Measurements from ENCODE around the gene EPB41L2. TPM values are rescaled to one million over a fixed set of nuclear protein-coding genes. Genes with fewer than 3 reads are reported as not detected.

Gene EPB41L2
- total RNA-seq, 1 donor: 47.4 TPM

DNA sequence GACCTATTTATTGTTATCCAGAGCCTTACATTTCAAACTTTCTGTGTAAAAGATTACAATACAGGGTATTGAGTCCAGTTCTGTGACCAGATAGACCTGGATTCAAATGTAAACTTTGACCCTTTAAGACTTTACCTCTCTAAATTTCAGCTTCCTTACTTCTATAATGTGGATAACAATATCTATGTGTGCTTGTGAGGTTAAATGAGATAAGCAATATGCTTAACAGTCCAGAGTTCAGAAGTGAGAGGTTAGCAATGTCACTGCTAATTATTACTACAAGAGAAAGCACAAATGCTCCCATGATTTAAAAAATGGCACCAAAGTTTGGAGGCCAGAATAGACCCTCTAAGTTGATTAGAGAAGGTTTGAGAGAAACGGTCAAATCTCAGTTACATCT lies 27.5 kb downstream of the EPB41L2 start:
- no peak for DNase-seq (ENCODE audit: insufficient read length, low spot score, missing footprints)
- Histone ChIP-seq H3K4me3 (ENCODE audit: insufficient read depth, low read length) (no peak overlapping the region), H3K9me3 (ENCODE audit: low read depth, low read length) (no peaks in the 10 kb centered on the region), H3K79me2 (ENCODE audit: insufficient read depth, low read length) (peaks cover 67% of the 10 kb centered on the region), H2AFZ (ENCODE audit: low read length) (no peak overlapping the region), H3K36me3 (ENCODE audit: insufficient read depth, low read length) (no peaks in the 10 kb centered on the region), H4K20me1 (ENCODE audit: insufficient read depth, low read length) (no peaks in the 10 kb centered on the region), H3K4me2 (ENCODE audit: insufficient read depth, low read length) (no peak overlapping the region), H3K27me3 (ENCODE audit: insufficient read depth, low read length) (no peaks in the 10 kb centered on the region), H3K4me1 (ENCODE audit: insufficient read depth, low read length) (peaks cover 17% of the 10 kb centered on the region), H3K27ac (ENCODE audit: low read depth, low read length) (no peak overlapping the region)
- TF ChIP-seq, protein P1, sequence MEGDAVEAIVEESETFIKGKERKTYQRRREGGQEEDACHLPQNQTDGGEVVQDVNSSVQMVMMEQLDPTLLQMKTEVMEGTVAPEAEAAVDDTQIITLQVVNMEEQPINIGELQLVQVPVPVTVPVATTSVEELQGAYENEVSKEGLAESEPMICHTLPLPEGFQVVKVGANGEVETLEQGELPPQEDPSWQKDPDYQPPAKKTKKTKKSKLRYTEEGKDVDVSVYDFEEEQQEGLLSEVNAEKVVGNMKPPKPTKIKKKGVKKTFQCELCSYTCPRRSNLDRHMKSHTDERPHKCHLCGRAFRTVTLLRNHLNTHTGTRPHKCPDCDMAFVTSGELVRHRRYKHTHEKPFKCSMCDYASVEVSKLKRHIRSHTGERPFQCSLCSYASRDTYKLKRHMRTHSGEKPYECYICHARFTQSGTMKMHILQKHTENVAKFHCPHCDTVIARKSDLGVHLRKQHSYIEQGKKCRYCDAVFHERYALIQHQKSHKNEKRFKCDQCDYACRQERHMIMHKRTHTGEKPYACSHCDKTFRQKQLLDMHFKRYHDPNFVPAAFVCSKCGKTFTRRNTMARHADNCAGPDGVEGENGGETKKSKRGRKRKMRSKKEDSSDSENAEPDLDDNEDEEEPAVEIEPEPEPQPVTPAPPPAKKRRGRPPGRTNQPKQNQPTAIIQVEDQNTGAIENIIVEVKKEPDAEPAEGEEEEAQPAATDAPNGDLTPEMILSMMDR (IDR thresholded peaks at IDR 0.05; ENCODE audit: extremely low read depth, low read depth, low read length): no peak

DNA sequence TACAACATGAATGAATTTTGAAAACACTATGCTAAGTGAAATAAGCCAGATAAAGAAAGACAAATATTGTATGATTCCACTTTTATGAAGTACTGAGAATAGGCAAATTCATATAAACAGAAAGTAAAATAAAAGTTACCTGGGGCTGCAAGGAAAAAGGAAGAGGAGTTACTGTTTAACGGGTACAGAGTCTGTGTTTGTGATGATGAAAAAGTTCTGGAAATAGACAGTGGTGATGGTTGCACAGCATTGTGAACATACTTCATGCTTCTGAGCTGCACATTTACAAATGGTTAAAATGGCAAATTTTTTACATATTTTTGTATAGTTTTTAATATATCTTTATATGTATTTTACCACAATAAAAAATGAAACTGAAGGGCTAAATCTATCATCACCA lies 29.4 kb downstream of the EPB41L2 start:
- H3K4me3 ChIP-seq (ENCODE audit: insufficient read depth, low read length): no peak overlapping the region
- no peak overlapping the region for H3K27ac ChIP-seq (ENCODE audit: low read depth, low read length)
- peaks cover 5% of the 10 kb centered on the region for H4K20me1 ChIP-seq (ENCODE audit: insufficient read depth, low read length)
- no peaks in the 10 kb centered on the region for H3K9me3 ChIP-seq (ENCODE audit: low read depth, low read length)
- H3K27me3 ChIP-seq (ENCODE audit: insufficient read depth, low read length): no peaks in the 10 kb centered on the region
- peaks cover 66% of the 10 kb centered on the region for H3K79me2 ChIP-seq (ENCODE audit: insufficient read depth, low read length)
- no peaks in the 10 kb centered on the region for H3K36me3 ChIP-seq (ENCODE audit: insufficient read depth, low read length)
- H2AFZ ChIP-seq (ENCODE audit: low read length): no peak overlapping the region
- no peak overlapping the region for H3K4me2 ChIP-seq (ENCODE audit: insufficient read depth, low read length)
- peaks cover 19% of the 10 kb centered on the region for H3K4me1 ChIP-seq (ENCODE audit: insufficient read depth, low read length)
- TF ChIP-seq, protein P1 (IDR thresholded peaks at IDR 0.05; ENCODE audit: extremely low read depth, low read depth, low read length): no peak
- no peak for DNase-seq (ENCODE audit: insufficient read length, low spot score, missing footprints)

DNA sequence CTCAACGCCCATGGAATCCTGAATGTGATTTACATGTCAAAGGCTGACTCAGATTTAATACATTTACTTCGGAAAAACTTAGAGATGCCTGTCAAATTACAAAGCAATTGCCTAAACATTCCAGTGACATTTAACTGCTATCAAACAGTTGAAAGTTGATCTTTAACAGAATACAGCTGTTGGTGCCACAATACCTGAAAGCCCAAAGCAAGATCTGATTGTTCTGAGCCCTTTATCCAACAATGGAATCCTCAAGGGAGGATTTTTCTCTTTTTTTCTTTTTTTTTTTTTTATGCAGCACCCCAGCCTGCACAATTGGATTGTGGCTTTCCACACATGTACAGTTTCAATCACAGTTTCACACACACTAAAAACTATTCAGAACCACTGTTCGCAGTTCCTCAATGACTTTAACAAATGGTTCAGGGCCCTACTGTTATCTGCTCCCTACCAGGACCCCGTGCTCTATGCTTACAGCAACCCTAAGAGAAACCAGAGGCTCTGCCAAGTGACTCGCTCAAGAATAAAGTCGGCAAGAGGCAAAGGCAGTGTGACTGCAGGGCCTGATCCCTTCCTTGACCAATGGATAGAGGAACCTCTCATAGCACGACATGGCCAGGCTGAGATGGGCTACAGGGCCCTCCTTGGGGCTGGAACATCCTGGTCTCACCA lies 33.3 kb downstream of the EPB41L2 start:
- Histone ChIP-seq H3K27me3 (ENCODE audit: insufficient read depth, low read length) (no peaks in the 10 kb centered on the region), H3K79me2 (ENCODE audit: insufficient read depth, low read length) (peaks cover 68% of the 10 kb centered on the region), H3K36me3 (ENCODE audit: insufficient read depth, low read length) (no peaks in the 10 kb centered on the region), H4K20me1 (ENCODE audit: insufficient read depth, low read length) (peaks cover 5% of the 10 kb centered on the region), H3K4me2 (ENCODE audit: insufficient read depth, low read length) (peak overlapping the region; percentile 62), H3K4me1 (ENCODE audit: insufficient read depth, low read length) (peaks cover 21% of the 10 kb centered on the region), H2AFZ (ENCODE audit: low read length) (peak overlapping the region; percentile 47), H3K9me3 (ENCODE audit: low read depth, low read length) (no peaks in the 10 kb centered on the region), H3K27ac (ENCODE audit: low read depth, low read length) (peak overlapping the region; percentile 27), H3K4me3 (ENCODE audit: insufficient read depth, low read length) (no peak overlapping the region)
- peak; percentile 38 for DNase-seq (ENCODE audit: insufficient read length, low spot score, missing footprints)
- TF ChIP-seq, protein P1 (IDR thresholded peaks at IDR 0.05; ENCODE audit: extremely low read depth, low read depth, low read length): no peak

DNA sequence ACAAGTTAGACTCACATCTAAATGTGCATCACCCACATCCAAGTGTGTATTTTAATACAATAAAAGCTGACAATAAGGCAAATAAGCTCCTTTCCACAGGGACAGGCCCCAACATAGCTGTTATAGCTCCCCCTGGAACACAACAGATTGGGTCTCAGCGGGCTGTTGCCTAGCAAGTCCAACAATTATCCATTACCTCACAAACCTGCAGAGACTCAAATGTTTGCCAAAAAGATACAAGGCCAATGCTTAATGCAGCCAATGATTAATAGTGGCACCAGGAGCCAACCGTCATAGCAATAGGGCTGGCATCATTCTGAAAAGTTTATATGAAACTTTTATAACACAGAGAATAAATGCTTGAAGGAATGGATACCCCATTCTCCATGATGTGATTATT lies 35.7 kb downstream of the EPB41L2 start:
- peaks cover 5% of the 10 kb centered on the region for H4K20me1 ChIP-seq (ENCODE audit: insufficient read depth, low read length)
- H3K27ac ChIP-seq (ENCODE audit: low read depth, low read length): no peak overlapping the region
- H2AFZ ChIP-seq (ENCODE audit: low read length): no peak overlapping the region
- no peak overlapping the region for H3K4me2 ChIP-seq (ENCODE audit: insufficient read depth, low read length)
- H3K36me3 ChIP-seq (ENCODE audit: insufficient read depth, low read length): no peaks in the 10 kb centered on the region
- H3K4me1 ChIP-seq (ENCODE audit: insufficient read depth, low read length): peaks cover 31% of the 10 kb centered on the region
- no peaks in the 10 kb centered on the region for H3K27me3 ChIP-seq (ENCODE audit: insufficient read depth, low read length)
- H3K79me2 ChIP-seq (ENCODE audit: insufficient read depth, low read length): peaks cover 55% of the 10 kb centered on the region
- no peak for DNase-seq (ENCODE audit: insufficient read length, low spot score, missing footprints)
- TF ChIP-seq, protein P1 (IDR thresholded peaks at IDR 0.05; ENCODE audit: extremely low read depth, low read depth, low read length): no peak
- H3K9me3 ChIP-seq (ENCODE audit: low read depth, low read length): no peaks in the 10 kb centered on the region
- H3K4me3 ChIP-seq (ENCODE audit: insufficient read depth, low read length): no peak overlapping the region

Measured in osteoblast (primary cell).